Trophoblast cell (in vitro differentiated cells and primary cell): ENCODE measurements around the gene PLEKHS1.

Experiments
- DNase-seq, 2 donors: peaks; one replicate each; pipeline ENCODE4 v3.0.0-alpha.2; 2016
- H2AFZ ChIP-seq: 2 replicates; pipeline ENCODE4 v1.6.1; 2013; ENCODE audit warnings: low read length, moderate library complexity, mild to moderate bottlenecking; ENCODE audit not compliant: insufficient read depth, poor library complexity
- H2AK5ac ChIP-seq: 2 replicates; pipeline ENCODE4 v1.6.1; 2013; ENCODE audit warnings: mild to moderate bottlenecking, low read length
- H2BK120ac ChIP-seq: 2 replicates; pipeline ENCODE4 v1.6.1; 2013; ENCODE audit warnings: low read length, mild to moderate bottlenecking, moderate library complexity; ENCODE audit not compliant: insufficient read depth, poor library complexity
- H2BK12ac ChIP-seq: 2 replicates; pipeline ENCODE4 v1.6.1; 2013; ENCODE audit warnings: mild to moderate bottlenecking, low read length, moderate library complexity
- H2BK5ac ChIP-seq: 2 replicates; pipeline ENCODE4 v1.6.1; 2013; ENCODE audit warnings: low read length, low read depth, moderate library complexity, mild to moderate bottlenecking; ENCODE audit not compliant: poor library complexity
- H3K14ac ChIP-seq: 2 replicates; pipeline ENCODE4 v1.6.1; 2013; ENCODE audit warnings: mild to moderate bottlenecking, low read length
- H3K18ac ChIP-seq: 2 replicates; pipeline ENCODE4 v1.6.1; 2013; ENCODE audit warnings: mild to moderate bottlenecking, low read length
- H3K23ac ChIP-seq: 2 replicates; pipeline ENCODE4 v1.6.1; 2013; ENCODE audit warnings: low read length
- H3K27ac ChIP-seq: 2 replicates; pipeline ENCODE4 v1.5.1; 2013; ENCODE audit warnings: low read depth, mild to moderate bottlenecking, inconsistent platforms, low read length, moderate library complexity
- H3K27me3 ChIP-seq: 2 replicates; pipeline ENCODE4 v1.6.1; 2013; ENCODE audit warnings: inconsistent platforms, mild to moderate bottlenecking, low read length, moderate library complexity; ENCODE audit not compliant: insufficient read depth
- H3K36me3 ChIP-seq, 2 experiments: 1 replicate in 1 of 2; 2 replicates in 1 of 2; pipeline ENCODE4 v1.6.1; 2013; ENCODE audit warnings: low read length in 2 of 2, mild to moderate bottlenecking in 2 of 2, moderate library complexity in 1 of 2; ENCODE audit not compliant: insufficient read depth in 2 of 2, control insufficient read depth in 1 of 2
- H3K4ac ChIP-seq: 2 replicates; pipeline ENCODE4 v1.6.1; 2013; ENCODE audit warnings: low read depth, mild to moderate bottlenecking, low read length, moderate library complexity
- H3K4me1 ChIP-seq, 2 experiments: 1 replicate in 1 of 2; 2 replicates in 1 of 2; pipeline ENCODE4 v1.6.1; 2013; ENCODE audit warnings: low read length in 2 of 2, mild to moderate bottlenecking in 2 of 2, moderate library complexity in 1 of 2; ENCODE audit not compliant: insufficient read depth in 2 of 2, control insufficient read depth in 1 of 2
- H3K4me2 ChIP-seq: 2 replicates; pipeline ENCODE4 v1.6.1; 2013; ENCODE audit warnings: inconsistent platforms, mild to moderate bottlenecking, low read length, moderate library complexity
- H3K4me3 ChIP-seq: 2 replicates; pipeline ENCODE4 v1.5.1; 2013; ENCODE audit warnings: mild to moderate bottlenecking, low read depth, low read length, inconsistent platforms
- H3K79me1 ChIP-seq: one replicate; pipeline ENCODE4 v1.6.1; 2013; ENCODE audit warnings: low read length
- H3K79me2 ChIP-seq: 2 replicates; pipeline ENCODE4 v1.6.1; 2013; ENCODE audit warnings: low read length, mild to moderate bottlenecking; ENCODE audit not compliant: control insufficient read depth, insufficient read depth, poor library complexity
- H3K9ac ChIP-seq: 2 replicates; pipeline ENCODE4 v1.6.1; 2013; ENCODE audit warnings: mild to moderate bottlenecking, low read length
- H3K9me3 ChIP-seq: 2 replicates; pipeline ENCODE4 v1.6.1; 2013; ENCODE audit warnings: low read depth, mild to moderate bottlenecking, control low read depth, inconsistent platforms, low read length; ENCODE audit not compliant: insufficient read depth
- H4K12ac ChIP-seq: 2 replicates; pipeline ENCODE4 v1.6.1; 2013; ENCODE audit warnings: low read depth, mild to moderate bottlenecking, low read length, moderate library complexity
- H4K8ac ChIP-seq: 2 replicates; pipeline ENCODE4 v1.6.1; 2013; ENCODE audit warnings: low read depth, mild to moderate bottlenecking, low read length, moderate library complexity
- H4K91ac ChIP-seq: one replicate; pipeline ENCODE4 v1.6.1; 2013; ENCODE audit warnings: low read depth, mild to moderate bottlenecking, low read length, moderate library complexity
- WGBS: extraction: QIAGEN DNeasy Blood & Tissue Kit; methylation state at CpG from one replicate; pipeline ENCODE4 v1.1.7; 2013; ENCODE audit warnings: missing lambda C conversion rate; ENCODE audit not compliant: insufficient read length, insufficient coverage; ENCODE audit errors: extremely low coverage; 5-methylcytosine and 5-hydroxymethylcytosine counted together

The PLEKHS1 gene

DNA sequence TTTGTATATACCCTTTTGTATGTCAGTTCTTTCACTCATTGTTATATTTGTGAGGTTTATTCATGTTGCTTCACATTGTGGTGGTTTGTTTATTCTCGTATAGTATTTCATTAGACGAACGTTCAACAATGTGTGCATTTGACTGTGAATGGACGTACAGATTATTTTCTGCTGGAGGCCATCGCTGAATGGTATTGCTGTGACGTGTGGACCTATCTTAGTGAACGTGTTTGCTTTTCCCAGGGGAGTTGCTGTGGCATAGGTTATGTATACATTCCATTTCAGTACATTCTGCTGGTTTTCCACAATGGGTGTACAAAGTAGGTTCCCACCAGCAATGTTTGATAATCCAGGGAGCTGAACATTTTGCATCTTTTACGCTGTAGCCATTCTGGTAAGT is 31.1 kb upstream of the PLEKHS1 start:
- H3K18ac ChIP-seq = no peak overlapping the region
- H3K9ac ChIP-seq = no peak overlapping the region
- no peak overlapping the region for H4K91ac ChIP-seq
- no peak overlapping the region for H2BK12ac ChIP-seq
- no peak overlapping the region for H2BK5ac ChIP-seq
- H3K36me3 ChIP-seq = no peaks in the 10 kb centered on the region
- no peak overlapping the region for H2AFZ ChIP-seq
- no peak overlapping the region for H3K4me2 ChIP-seq
- no peak overlapping the region for H2BK120ac ChIP-seq
- WGBS = no CpG with 5 or more reads among the region's 8 CpGs
- no peak overlapping the region for H3K14ac ChIP-seq
- no peak overlapping the region for H3K27ac ChIP-seq
- H3K4me3 ChIP-seq = no peak overlapping the region
- H3K4ac ChIP-seq = no peak overlapping the region
- no peaks in the 10 kb centered on the region for H3K4me1 ChIP-seq
- no peaks in the 10 kb centered on the region for H3K79me2 ChIP-seq
- H4K12ac ChIP-seq = no peak overlapping the region
- H3K79me1 ChIP-seq = no peaks in the 10 kb centered on the region
- no peak overlapping the region for H3K23ac ChIP-seq
- H2AK5ac ChIP-seq = no peak overlapping the region
- no peaks in the 10 kb centered on the region for H3K27me3 ChIP-seq
- no peaks in the 10 kb centered on the region for H3K9me3 ChIP-seq
- no peak overlapping the region for H4K8ac ChIP-seq
- DNase-seq = no peak

DNA sequence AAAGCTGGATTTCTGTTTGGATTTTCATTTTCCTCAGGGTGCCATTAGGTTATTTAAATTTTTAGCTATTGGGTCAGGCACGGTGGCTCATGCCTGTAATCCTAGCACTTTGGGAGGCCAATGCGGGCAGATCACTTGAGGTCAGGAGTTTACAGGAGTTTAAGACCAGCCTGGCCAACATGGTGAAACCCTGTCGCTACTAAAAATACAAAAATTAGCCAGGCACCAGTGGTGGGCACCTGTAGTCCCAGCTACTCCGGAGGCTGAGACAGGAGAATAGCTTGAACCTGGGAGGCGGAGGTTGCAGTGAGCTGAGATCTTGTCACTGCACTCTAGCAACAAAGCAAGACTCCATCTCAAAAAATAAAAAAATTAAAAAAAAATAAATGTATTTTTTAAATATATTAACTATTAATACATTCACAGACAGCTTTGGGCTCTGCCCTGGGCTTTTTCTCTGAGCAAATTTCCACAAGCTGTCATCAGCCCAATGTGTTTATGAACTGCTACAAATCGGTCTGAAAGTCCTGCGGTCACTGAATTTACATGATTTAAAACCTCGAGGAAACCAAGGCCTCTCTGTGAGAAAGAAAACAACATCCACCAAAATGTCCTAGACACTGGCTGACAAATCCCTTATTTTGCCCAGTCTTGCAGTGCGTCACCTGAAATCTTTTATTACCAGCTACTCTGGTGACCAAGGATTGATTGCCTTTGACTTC is 19.2 kb upstream of the PLEKHS1 start:
- Histone ChIP-seq H3K9me3 (no peaks in the 10 kb centered on the region), H2AK5ac (no peak overlapping the region), H4K91ac (no peak overlapping the region), H3K18ac (no peak overlapping the region), H3K4me1 (no peaks in the 10 kb centered on the region), H2BK120ac (no peak overlapping the region), H3K79me1 (no peaks in the 10 kb centered on the region), H2AFZ (no peak overlapping the region), H2BK5ac (no peak overlapping the region), H3K23ac (no peak overlapping the region), H3K4ac (no peak overlapping the region), H3K4me3 (no peak overlapping the region), H3K27me3 (no peaks in the 10 kb centered on the region), H3K79me2 (no peaks in the 10 kb centered on the region), H2BK12ac (no peak overlapping the region), H3K27ac (no peak overlapping the region), H3K9ac (no peak overlapping the region), H3K36me3 (no peaks in the 10 kb centered on the region), H4K12ac (no peak overlapping the region), H4K8ac (no peak overlapping the region), H3K14ac (no peak overlapping the region), H3K4me2 (no peak overlapping the region)
- WGBS = no CpG with 5 or more reads among the region's 9 CpGs
- DNase-seq = peak; percentile 19 to 57

DNA sequence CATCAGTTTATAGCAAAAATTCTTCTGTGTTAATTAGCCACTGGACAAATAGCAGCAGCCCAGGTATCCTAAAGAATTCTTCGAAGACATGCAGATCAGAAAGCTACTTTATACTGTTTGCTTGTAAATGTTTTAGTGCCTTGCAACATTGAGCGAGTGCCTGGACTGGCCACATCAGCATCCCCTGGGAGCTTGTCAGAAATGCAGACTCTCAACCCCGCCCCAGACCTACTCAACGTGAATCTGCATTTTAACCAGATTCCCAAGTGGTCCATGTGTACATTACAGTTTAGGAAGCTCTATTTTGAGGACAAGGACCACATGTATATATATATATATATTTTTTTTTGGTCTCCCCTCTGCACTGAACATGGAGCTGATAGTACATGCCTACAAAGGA is 18.5 kb upstream of the PLEKHS1 start:
- Histone ChIP-seq H3K9ac (no peak overlapping the region), H3K14ac (no peak overlapping the region), H3K79me1 (no peaks in the 10 kb centered on the region), H3K9me3 (no peaks in the 10 kb centered on the region), H3K4me2 (no peak overlapping the region), H3K36me3 (no peaks in the 10 kb centered on the region), H3K79me2 (no peaks in the 10 kb centered on the region), H2AK5ac (no peak overlapping the region), H3K4me3 (no peak overlapping the region), H3K23ac (no peak overlapping the region), H3K4ac (no peak overlapping the region), H2AFZ (no peak overlapping the region), H2BK120ac (no peak overlapping the region), H2BK5ac (no peak overlapping the region), H3K27ac (no peak overlapping the region), H3K18ac (no peak overlapping the region), H4K8ac (no peak overlapping the region), H4K91ac (no peak overlapping the region), H4K12ac (no peak overlapping the region), H3K4me1 (no peaks in the 10 kb centered on the region), H3K27me3 (no peaks in the 10 kb centered on the region), H2BK12ac (no peak overlapping the region)
- no CpG with 5 or more reads among the region's 4 CpGs for WGBS
- no peak for DNase-seq

DNA sequence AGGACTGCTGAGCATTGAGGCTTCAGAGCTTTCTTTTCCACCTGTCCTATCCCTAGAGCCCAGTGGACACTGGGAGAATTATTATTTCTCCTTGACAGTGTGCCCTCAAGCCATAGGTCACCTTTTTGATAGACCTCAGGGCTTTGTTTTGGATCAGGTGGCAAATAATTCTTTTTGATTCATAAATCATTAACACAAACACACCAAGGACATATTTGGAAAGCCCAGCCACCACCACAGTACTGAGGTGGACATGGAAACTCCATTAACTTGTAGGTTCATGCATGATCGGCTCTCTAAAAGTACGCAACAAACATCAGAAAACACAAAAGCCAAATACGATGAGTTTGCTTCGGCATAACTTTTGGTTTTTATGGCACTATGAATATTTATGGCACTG is 17.8 kb upstream of the PLEKHS1 start:
- no peak overlapping the region for H4K91ac ChIP-seq
- no peak overlapping the region for H3K4me3 ChIP-seq
- H3K9ac ChIP-seq = no peak overlapping the region
- no peak overlapping the region for H3K18ac ChIP-seq
- no peak overlapping the region for H2AK5ac ChIP-seq
- H3K27me3 ChIP-seq = no peaks in the 10 kb centered on the region
- H3K36me3 ChIP-seq = no peaks in the 10 kb centered on the region
- no peaks in the 10 kb centered on the region for H3K4me1 ChIP-seq
- no peak overlapping the region for H2BK5ac ChIP-seq
- no peak overlapping the region for H2BK12ac ChIP-seq
- no peak overlapping the region for H3K27ac ChIP-seq
- no peak overlapping the region for H4K8ac ChIP-seq
- H3K4ac ChIP-seq = no peak overlapping the region
- H3K14ac ChIP-seq = no peak overlapping the region
- no peak for DNase-seq
- no peaks in the 10 kb centered on the region for H3K9me3 ChIP-seq
- no peak overlapping the region for H2BK120ac ChIP-seq
- H3K79me1 ChIP-seq = no peaks in the 10 kb centered on the region
- no peak overlapping the region for H4K12ac ChIP-seq
- no peaks in the 10 kb centered on the region for H3K79me2 ChIP-seq
- no peak overlapping the region for H2AFZ ChIP-seq
- no peak overlapping the region for H3K4me2 ChIP-seq
- no peak overlapping the region for H3K23ac ChIP-seq
- WGBS = no CpG with 5 or more reads among the region's 4 CpGs
